Colonic mucosa (tissue), 4 donors: ENCODE data around the gene MEF2B. TPM values are rescaled to one million over a fixed set of nuclear protein-coding genes. Genes with fewer than 3 reads are reported as not detected.
A peak's percentile ranks its signal among the peaks of the same experiment; 100 is the strongest.

Source experiments
- DNase-seq: peaks from one replicate; pipeline ENCODE4 v3.0.0-alpha.2; 2020
- H3K27ac ChIP-seq: fragments of 200-600 bp; one replicate; pipeline ENCODE4 v1.8.0; 2021
- H3K27me3 ChIP-seq: fragments of 200-600 bp; one replicate; pipeline ENCODE4 v1.8.0; 2021
- H3K36me3 ChIP-seq: fragments of 200-600 bp; one replicate; pipeline ENCODE4 v1.8.0; 2021
- H3K4me1 ChIP-seq: fragments of 200-600 bp; one replicate; pipeline ENCODE4 v1.8.0; 2021; ENCODE audit warnings: mild to moderate bottlenecking
- H3K4me3 ChIP-seq: fragments of 200-600 bp; one replicate; pipeline ENCODE4 v1.8.0; 2021
- H3K9ac ChIP-seq, 2 donors: one replicate each; pipeline ENCODE4 v1.7.0; 2013; ENCODE audit warnings: control low read depth in 2 of 2, low read depth in 2 of 2, low read length in 2 of 2
- H3K9me3 ChIP-seq: fragments of 200-600 bp; one replicate; pipeline ENCODE4 v1.8.0; 2021
- intact Hi-C: fragments of 100-400 bp; cut with DNase I; formaldehyde crosslinking; loops from one replicate; pipeline ENCODE4 v1.14.1; 2022
- total RNA-seq, 2 donors: library from RNA; stranded (reverse); fragmentation: NEBNext Ultra II Directional in 1 of 2; extraction: Animal tissue kit (Norgen Biotek cat#: 25700) in 1 of 2; gene quantifications; one replicate each; pipeline ENCODE4 v1.2.1, GENCODE V29; 2021
- TF ChIP-seq, protein P1 (sequence below): fragments of 200-600 bp; IDR thresholded peaks from one replicate; pipeline ENCODE4 v1.8.0; 2022; ENCODE audit warnings: antibody characterized with exemption, mild to moderate bottlenecking
- donor health status: healthy.
- donor health status: DM: no; HTN: no; CAD: no.
- donor health status: DM: no; HTN: no; CAD: no.

Gene MEF2B
- total RNA-seq, 2 donors from 2014 or later: 1.5 to 3.9 TPM

GRCh38 chr19:19170873-19171672 is 1.0 kb upstream of the MEF2B start:
- Histone ChIP-seq H3K27ac (no peak overlapping the region), H3K4me1 (peaks cover 6% of the 10 kb centered on the region), H3K9me3 (no peaks in the 10 kb centered on the region), H3K27me3 (no peaks in the 10 kb centered on the region), H3K9ac (no peak overlapping the region), H3K4me3 (no peak overlapping the region), H3K36me3 (no peaks in the 10 kb centered on the region)
- no peak for DNase-seq
- TF ChIP-seq, protein P1, sequence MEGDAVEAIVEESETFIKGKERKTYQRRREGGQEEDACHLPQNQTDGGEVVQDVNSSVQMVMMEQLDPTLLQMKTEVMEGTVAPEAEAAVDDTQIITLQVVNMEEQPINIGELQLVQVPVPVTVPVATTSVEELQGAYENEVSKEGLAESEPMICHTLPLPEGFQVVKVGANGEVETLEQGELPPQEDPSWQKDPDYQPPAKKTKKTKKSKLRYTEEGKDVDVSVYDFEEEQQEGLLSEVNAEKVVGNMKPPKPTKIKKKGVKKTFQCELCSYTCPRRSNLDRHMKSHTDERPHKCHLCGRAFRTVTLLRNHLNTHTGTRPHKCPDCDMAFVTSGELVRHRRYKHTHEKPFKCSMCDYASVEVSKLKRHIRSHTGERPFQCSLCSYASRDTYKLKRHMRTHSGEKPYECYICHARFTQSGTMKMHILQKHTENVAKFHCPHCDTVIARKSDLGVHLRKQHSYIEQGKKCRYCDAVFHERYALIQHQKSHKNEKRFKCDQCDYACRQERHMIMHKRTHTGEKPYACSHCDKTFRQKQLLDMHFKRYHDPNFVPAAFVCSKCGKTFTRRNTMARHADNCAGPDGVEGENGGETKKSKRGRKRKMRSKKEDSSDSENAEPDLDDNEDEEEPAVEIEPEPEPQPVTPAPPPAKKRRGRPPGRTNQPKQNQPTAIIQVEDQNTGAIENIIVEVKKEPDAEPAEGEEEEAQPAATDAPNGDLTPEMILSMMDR: no peak
- intact Hi-C loops: no loop called here

DNA sequence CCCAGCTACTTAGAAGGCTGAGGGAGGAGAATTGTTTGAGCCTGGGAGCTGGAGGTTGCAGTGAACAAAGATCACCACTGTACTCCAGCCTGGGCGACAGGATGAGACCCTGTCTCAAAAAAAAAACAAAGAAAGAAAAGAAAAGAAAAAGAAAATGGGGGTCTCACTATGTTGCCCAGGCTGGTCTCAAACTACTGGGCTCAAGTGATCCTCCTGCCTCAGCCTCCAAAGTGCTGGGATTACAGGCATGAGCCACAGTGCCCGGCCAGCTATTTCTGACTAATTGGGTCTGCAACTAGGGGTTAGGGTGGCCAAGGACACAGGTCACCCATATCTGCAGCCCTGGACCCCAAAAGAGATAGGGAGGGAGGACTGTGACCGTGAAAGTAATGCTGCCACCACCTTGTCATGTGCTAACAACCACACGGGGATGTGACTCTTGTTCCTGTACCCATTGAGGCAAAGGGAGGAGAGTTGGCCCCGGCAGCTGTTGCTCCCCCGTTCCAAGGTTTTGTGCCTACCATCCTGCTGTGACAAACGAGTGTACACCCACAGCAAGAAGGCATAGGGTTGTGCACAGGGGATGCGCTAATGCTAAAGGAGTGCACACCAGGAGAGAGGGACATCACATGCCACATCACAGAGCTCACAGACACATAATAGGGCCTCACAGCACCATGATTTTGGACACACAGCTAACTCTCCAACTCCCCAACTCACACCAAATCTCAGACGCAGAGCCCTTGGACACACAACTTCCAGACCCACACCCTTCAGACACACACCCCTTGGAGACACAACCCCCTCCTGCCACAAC is 619 bp downstream of the MEF2B start:
- intact Hi-C loops: no loop called here
- Histone ChIP-seq H3K4me1 (peaks cover 6% of the 10 kb centered on the region), H3K27me3 (no peaks in the 10 kb centered on the region), H3K9me3 (no peaks in the 10 kb centered on the region), H3K4me3 (peak overlapping the region; percentile 27), H3K9ac (peak overlapping the region in 1 of 2 donors; percentile 50), H3K27ac (no peak overlapping the region), H3K36me3 (no peaks in the 10 kb centered on the region)
- TF ChIP-seq, protein P1: no peak
- no peak for DNase-seq

DNA sequence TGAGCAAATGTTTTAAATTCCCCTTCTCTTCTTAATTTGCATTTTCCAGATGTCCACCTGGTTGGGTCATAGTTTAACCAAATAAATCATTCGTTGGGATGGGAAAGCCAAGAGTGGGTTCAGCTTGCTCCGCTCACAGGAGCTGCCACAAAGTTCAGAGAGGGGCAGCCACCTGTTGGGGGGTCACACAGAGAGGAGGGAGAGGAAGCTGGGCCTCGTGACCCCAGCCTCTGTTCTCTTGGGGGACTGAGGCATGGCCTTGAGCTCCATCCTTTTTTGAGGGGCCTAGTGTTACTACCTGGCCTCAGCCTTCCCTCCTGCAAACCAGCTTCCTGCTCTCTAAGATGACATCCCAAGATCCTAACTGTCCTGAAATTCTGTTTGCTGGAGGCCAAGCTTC is 2.5 kb downstream of the MEF2B start:
- H3K36me3 ChIP-seq: no peaks in the 10 kb centered on the region
- intact Hi-C loops: no loop called here
- no peaks in the 10 kb centered on the region for H3K9me3 ChIP-seq
- H3K4me1 ChIP-seq: peaks cover 6% of the 10 kb centered on the region
- H3K9ac ChIP-seq: no peak overlapping the region
- no peak for DNase-seq
- no peak overlapping the region for H3K4me3 ChIP-seq
- TF ChIP-seq, protein P1: no peak
- H3K27ac ChIP-seq: no peak overlapping the region
- H3K27me3 ChIP-seq: no peaks in the 10 kb centered on the region

GRCh38 chr19:19165396-19165795 is 4.7 kb downstream of the MEF2B start:
- intact Hi-C loops: no loop called here
- H3K4me3 ChIP-seq: no peak overlapping the region
- H3K27ac ChIP-seq: no peak overlapping the region
- TF ChIP-seq, protein P1: no peak
- H3K4me1 ChIP-seq: peaks cover 6% of the 10 kb centered on the region
- H3K27me3 ChIP-seq: no peaks in the 10 kb centered on the region
- H3K9ac ChIP-seq: peak overlapping the region in 1 of 2 donors; percentile 24
- H3K36me3 ChIP-seq: no peaks in the 10 kb centered on the region
- no peak for DNase-seq
- no peaks in the 10 kb centered on the region for H3K9me3 ChIP-seq

- Histone ChIP-seq H3K27me3 (no peaks in the 10 kb centered on the region), H3K36me3 (no peaks in the 10 kb centered on the region), H3K4me1 (no peaks in the 10 kb centered on the region), H3K27ac (no peak overlapping the region), H3K9me3 (no peaks in the 10 kb centered on the region), H3K4me3 (no peak overlapping the region), H3K9ac (no peak overlapping the region)
- DNase-seq: no peak
- intact Hi-C loops: no loop called here
- TF ChIP-seq, protein P1: no peak
Measured at GRCh38 chr19:19162495-19162894, 7.6 kb downstream of the MEF2B start.
